Middle frontal gyrus (tissue), 1 donor: ENCODE data around the gene JOSD2.

Source experiments
- DNase-seq: peaks from one replicate; pipeline ENCODE4 v3.0.0-alpha.2; 2015; ENCODE audit warnings: low spot score; ENCODE audit errors: extremely low spot score

Gene JOSD2

GRCh38 chr19:50514346-50515167 is 3.6 kb upstream of the JOSD2 start:
- peak; percentile 72 for DNase-seq

DNA sequence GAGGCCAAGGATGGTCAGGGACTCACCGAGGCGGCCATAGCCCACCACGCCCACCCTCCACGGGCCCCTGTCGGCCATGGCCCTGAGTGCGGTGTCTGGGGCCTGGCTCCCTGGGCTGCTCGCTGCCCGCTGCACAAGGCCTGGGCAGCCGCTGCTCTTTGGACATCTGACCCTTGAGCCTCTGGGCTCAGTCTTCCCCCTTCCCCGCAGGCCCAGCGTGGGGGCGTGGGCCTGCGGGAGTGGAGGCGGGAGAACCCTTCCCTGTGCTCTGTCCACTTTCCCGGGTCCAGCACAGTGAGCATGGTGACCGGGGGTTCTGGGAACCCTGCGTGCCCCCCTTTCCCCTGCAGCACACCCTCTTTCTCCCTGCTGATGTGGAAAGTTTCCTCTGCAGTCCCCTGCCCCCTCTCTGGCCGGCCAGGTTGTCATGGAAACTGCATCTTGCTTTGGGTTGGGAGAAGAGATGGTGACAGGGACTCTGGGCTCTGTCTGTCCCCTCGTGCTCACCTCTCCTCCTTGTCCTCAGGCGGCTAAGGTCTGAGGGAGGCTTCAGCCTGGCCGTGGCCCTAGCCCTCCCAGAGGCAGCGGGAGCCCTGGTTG is 2.9 kb upstream of the JOSD2 start, which contains the start of gene ASPDH:
TSS of gene ASPDH (minus strand) at position 168 of the 600 bp plus-strand sequence. CDS start at position 78, 90 bp downstream.
- DNase-seq: no peak

DNA sequence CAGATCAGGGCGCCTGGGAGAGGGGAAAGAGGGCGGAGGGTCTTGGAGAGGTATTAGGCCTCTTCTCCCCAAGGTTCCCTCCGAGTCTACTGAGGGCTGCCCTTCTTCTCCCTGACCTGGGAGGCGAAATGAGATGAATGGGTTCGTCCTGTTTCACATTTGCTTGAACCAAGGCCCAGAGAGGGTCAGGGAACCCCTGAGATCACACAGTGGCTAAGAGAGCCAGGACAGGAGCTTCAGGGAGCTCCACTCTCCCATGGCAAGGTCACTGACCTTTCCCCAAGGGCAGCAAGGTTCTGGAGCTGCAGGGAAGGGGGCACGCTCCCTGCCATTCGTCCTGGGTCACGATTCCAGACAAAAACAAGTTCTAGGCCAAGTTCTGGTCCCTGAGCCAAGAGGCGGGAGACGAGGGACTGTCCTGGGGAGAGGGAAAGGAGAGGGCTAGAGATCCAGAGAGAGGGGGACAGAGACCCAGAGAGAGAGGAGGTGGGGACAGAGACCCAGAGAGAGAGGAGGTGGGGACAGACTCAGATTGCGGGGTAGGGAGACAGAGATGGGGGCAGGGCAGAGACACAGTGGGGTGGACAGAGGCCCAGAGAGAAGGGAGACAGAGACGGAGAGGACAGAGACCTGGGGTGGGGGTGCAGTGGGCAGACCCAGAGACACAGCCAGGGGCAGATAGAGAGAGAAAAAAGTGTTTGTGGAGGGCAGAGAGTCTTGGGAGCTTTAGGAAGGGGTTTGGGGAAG is 2.2 kb upstream of the JOSD2 start:
- DNase-seq: no peak

GRCh38 chr19:50512112-50512998 is 1.4 kb upstream of the JOSD2 start:
- no peak for DNase-seq

- no peak for DNase-seq
Measured at GRCh38 chr19:50510700-50511068, 307 bp downstream of the JOSD2 start.

DNA sequence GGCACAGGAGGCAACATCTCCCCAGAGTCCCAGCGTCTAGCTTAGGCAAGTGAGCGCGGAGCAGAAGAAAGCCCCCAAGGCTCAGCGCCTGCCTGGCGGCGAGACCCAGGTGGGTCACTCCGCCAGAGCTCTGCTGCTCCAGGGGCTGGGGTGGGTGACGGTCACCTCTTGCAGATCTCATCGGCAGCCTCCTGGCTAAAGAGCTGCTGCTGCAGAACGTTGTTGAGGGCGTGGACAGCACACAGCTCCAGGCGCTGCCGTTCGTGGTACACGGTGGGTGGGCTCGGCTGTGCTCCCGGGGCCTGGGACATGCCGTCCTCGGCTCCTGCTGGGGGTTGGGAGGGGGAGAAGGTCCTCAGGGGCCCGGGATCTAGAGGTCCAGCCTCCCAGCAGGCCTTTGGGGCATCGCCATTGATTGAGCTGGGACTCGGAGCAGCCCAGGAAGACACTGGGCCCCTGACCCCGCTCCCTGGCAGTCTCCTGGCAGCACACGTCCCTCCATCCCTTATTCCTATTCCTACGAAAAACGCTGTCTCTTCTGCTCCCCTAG is 795 bp downstream of the JOSD2 start:
- no peak for DNase-seq

- no peak for DNase-seq
Measured at GRCh38 chr19:50509366-50509765, 1.6 kb downstream of the JOSD2 start.

- DNase-seq: no peak
Measured at GRCh38 chr19:50508843-50509190, 2.2 kb downstream of the JOSD2 start.

GRCh38 chr19:50507376-50507775 is 3.6 kb downstream of the JOSD2 start:
- DNase-seq: no peak

DNA sequence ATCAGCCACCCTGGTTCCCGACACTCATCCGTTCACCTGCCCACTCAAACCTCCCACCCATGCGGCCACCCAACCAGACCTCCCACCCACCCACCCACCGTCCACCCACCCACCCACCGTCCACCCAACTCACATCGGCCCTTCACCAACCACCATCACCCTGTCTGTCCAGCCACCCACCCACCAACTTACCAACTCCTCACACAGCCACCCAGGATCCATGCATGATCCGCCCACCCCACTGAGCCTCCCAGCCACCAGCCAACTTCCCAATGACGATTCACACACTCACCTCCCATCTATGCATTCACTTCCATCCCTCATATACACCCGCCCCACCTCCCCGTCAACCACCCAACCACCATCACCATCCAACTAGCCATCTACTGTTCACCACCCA is 4.3 kb downstream of the JOSD2 start:
- DNase-seq: no peak

GRCh38 chr19:50505856-50506611 is 5.0 kb downstream of the JOSD2 start:
- no peak for DNase-seq

GRCh38 chr19:50501568-50502475 is 9.2 kb downstream of the JOSD2 start:
- DNase-seq: no peak

- no peak for DNase-seq
Measured at GRCh38 chr19:50501186-50501567, 9.8 kb downstream of the JOSD2 start.

DNA sequence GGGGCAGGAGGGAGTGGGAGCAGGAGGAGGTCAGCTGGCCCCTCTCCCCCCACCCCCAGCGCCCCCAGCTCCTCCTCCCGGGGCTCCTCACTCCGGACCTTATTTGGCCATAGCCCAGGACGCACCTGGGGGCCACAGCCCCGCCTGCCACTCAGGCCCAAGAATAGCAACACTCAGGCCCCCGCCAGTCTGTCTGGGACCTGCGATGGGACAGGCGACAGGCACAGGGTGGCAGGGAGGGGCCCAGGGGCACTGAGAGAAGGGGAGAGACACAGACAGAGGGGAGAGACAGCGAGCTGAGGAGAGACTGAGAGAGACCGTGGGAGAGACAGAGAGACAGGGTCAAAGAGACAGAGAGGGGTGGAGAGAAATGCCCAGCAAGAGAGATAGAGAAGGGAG is 10.2 kb downstream of the JOSD2 start:
- DNase-seq: no peak

DNA sequence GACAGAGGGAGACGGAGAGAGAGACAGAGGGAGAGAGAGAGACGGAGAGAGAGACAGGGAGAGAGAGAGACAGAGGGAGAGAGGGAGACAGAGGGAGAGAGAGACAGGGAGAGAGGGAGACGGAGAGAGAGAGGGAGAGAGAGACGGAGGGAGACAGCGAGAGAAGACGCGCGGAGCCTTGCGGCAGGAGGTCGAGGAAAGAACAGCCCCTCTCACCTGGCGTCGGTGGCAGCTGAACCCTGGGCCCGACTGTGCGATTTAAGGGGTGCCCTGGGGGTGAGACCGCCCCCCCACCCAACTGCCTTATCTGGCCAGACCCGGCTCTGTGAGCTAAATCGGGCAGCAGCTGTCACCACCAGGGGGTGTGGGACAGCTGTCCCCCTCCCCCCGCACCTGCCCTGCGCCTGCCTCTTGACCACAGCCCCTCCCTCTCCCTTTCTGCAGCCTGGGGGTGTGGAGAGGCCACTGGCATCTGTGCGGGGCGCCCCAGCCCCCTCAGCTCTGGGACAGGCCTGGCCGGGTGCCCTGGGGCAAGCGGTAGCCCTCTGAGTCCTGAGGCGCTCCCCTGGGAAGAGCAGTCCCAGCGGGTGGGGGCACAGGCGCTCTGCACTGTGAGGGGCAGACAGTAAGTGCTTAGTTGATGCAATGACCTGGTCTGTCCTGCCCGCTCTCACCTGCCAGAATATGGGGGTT is 10.8 kb downstream of the JOSD2 start:
- no peak for DNase-seq

DNA sequence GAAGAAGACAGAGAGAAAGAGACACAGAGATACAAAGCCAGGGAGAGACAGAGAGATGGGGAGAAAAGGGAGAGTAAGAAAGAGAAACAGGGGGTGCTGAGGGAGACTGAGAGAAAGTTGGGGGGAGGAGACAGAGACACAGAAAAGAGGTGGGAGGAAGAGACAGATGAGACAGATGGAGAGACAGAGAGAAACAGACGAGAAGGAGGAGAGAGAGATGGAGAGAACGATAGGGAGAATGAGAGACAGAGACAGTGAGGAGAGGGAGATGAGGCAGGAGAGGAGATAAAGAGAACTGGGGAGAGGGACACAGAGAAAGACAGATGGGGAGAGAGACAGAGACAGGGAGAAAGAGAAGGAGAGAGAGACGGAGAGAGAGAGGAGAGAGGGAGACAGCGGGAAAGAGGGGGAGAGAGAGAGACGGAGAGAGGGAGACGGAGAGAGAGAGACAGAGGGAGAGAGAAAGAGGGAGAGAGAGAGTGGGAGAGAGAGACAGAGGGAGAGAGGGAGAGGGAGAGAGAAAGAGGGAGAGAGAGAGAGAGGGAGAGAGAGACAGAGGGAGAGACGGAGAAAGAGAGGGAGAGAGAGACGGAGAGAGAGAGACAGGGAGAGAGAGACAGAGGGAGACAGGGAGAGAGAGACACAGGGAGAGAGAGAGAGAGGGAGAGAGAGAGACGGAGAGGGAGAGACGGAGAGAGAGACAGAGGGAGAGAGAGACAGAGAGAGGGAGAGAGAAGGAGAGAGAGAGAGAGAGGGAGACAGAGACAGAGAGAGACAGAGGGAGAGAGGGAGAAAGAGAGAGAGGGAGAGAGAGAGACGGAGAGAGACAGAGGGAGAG is 12.6 kb downstream of the JOSD2 start:
- DNase-seq: no peak

DNA sequence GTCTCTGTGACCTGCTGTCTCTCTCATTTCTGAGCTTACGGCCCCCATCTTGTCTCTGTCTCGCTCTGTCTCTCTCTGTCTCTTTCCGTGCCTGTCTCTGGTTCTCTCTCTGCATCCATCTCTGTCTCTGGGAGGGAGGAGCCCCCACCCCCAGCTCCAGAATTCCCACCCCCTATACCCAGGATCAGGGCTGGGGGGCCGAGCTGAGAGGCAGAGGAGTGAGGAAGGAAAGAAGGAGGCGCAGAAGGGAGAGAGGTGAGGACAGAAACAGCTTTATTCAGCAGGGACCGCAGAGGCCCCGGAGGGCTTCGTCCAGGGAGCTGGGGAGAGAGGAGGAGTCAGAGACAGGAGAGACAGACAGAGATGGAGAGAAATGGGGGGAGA is 14.0 kb downstream of the JOSD2 start:
- no peak for DNase-seq
